Activated CD4-positive, alpha-beta T cell treated with anti-CD3 and anti-CD28 coated beads for 36 hours (primary cell): ENCODE data around the gene MKRN2OS. TPM values are rescaled to one million over a fixed set of nuclear protein-coding genes. Genes with fewer than 3 reads are reported as not detected.
A peak's percentile ranks its signal among the peaks of the same experiment; 100 is the strongest.

ENCODE experiments used
- ATAC-seq: fragments of 200-7000 bp; cut with Tn5 transposase; one replicate; pipeline ENCODE4 v1.10.0; 2021; ENCODE audit warnings: mild to moderate bottlenecking, moderate library complexity
- CTCF ChIA-PET: fragments of 350-600 bp; sonication (Branson Sonifier 250); formaldehyde crosslinking; loops from one replicate; lab custom pipeline; 2021; ENCODE audit warnings: antibody characterized with exemption; lab: Charles Lee
- POLR2A ChIA-PET: fragments of 350-600 bp; sonication (Branson Sonifier 250); formaldehyde crosslinking; loops from one replicate; lab custom pipeline; 2021; ENCODE audit warnings: antibody characterized with exemption, inconsistent platforms; lab: Charles Lee
- DNase-seq: peaks from one replicate; pipeline ENCODE4 v3.0.0-alpha.2; 2020
- H3K27ac Mint-ChIP-seq: one replicate; pipeline ENCODE4 v1.8.0; 2021; ENCODE audit warnings: mixed read lengths
- H3K27me3 Mint-ChIP-seq: one replicate; pipeline ENCODE4 v1.8.0; 2021; ENCODE audit warnings: mixed read lengths
- H3K36me3 Mint-ChIP-seq: one replicate; pipeline ENCODE4 v1.8.0; 2021; ENCODE audit warnings: low read depth, mixed read lengths
- H3K4me1 Mint-ChIP-seq: one replicate; pipeline ENCODE4 v1.8.0; 2021; ENCODE audit warnings: mixed read lengths
- H3K4me3 Mint-ChIP-seq: one replicate; pipeline ENCODE4 v1.8.0; 2021; ENCODE audit warnings: mild to moderate bottlenecking, moderate library complexity, mixed read lengths
- H3K9me3 Mint-ChIP-seq: one replicate; pipeline ENCODE4 v1.8.0; 2021; ENCODE audit warnings: low read depth, mixed read lengths
- intact Hi-C, 2 experiments: fragments of 100-400 bp; cut with DNase I in 1 of 2; cut with micrococcal nuclease in 1 of 2; formaldehyde crosslinking; loops; one replicate each; pipeline versions ENCODE4 v1.14.2 to v1.15.1; 2022 to 2024; cut with DNase I, micrococcal nuclease
- total RNA-seq, 2 experiments: library from RNA; stranded (reverse); gene quantifications; one replicate each; pipeline ENCODE4 v1.2.3, GENCODE V29; 2021

Gene MKRN2OS, protein sequence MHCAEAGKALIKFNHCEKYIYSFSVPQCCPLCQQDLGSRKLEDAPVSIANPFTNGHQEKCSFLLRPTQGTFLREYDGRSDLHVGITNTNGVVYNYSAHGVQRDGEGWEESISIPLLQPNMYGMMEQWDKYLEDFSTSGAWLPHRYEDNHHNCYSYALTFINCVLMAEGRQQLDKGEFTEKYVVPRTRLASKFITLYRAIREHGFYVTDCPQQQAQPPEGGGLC
- not detected for total RNA-seq

DNA sequence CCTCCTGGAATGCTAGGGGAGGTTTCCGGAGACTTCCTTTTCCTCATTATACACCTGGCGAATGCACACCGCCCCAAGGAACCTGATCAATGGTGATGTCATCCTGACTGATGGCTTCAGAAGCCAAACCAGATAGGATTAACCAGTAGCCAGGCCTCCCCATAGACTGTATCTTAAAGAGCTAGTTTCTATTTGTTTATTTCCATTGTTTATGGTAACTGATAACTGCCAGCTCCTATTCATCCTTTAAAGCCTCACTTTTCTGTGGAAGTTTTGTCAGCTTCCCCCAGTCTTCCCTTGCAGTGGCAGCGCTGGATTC lies at the start of gene MKRN2OS:
Gene MKRN2OS (minus strand): TSS at position 27 of the 319 bp plus-strand sequence. CDS start 35 bp downstream, outside the sequence.
- Mint-ChIP-seq H3K27me3 (peaks cover 2% of the 10 kb centered on the region), H3K4me1 (no peaks in the 10 kb centered on the region), H3K9me3 (no peaks in the 10 kb centered on the region), H3K27ac (no peak within 1 kb of the TSS), H3K36me3 (no peaks in the 10 kb centered on the region), H3K4me3 (no peak within 1 kb of the TSS)
- ATAC-seq (no peak), DNase-seq (no peak)
- intact Hi-C loops, result no loop called here
- ChIA-PET CTCF (interaction anchor here (0.7 kb wide), 2 partner anchors 118 to 452 kb away, joined by 3 read pairs; no protein-coding TSS in a partner anchor), POLR2A (no interaction called here)

DNA sequence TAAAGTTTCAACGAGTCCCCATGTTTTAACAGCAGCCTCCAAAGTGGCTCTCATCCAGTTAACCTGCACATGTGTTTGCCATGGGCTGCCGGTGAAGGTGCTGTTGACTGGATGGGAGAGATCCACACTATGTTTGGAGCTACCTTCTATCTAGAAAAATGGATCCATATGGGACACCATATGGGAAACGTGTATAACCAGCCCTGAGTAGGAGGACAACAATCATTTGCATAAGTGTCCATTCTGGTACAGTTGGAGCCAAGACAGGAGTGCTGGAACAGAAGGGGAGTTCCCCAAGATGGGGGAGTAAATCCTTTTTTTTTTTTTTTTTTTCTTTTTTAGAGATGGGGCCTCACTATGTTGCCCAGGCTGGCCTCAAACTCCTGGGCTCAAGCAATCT lies 48.2 kb upstream of the MKRN2OS start:
- peak overlapping the region; percentile 59 for H3K27ac Mint-ChIP-seq
- no peaks in the 10 kb centered on the region for H3K4me1 Mint-ChIP-seq
- H3K9me3 Mint-ChIP-seq, result no peaks in the 10 kb centered on the region
- no peak overlapping the region for H3K4me3 Mint-ChIP-seq
- H3K36me3 Mint-ChIP-seq, result peaks cover 56% of the 10 kb centered on the region
- DNase-seq (no peak), ATAC-seq (no peak)
- intact Hi-C loops, result no loop called here
- CTCF ChIA-PET, result interaction anchor here (2.0 kb wide), 1 partner anchor 13 kb away, joined by 7 read pairs; no protein-coding TSS in a partner anchor
- H3K27me3 Mint-ChIP-seq, result no peaks in the 10 kb centered on the region
- POLR2A ChIA-PET, result no interaction called here

- Mint-ChIP-seq H3K27me3 (no peaks in the 10 kb centered on the region), H3K9me3 (no peaks in the 10 kb centered on the region), H3K4me1 (no peaks in the 10 kb centered on the region), H3K4me3 (no peak overlapping the region), H3K36me3 (peaks cover 47% of the 10 kb centered on the region), H3K27ac (peak overlapping the region; percentile 37)
- intact Hi-C loops, result no loop called here
- CTCF ChIA-PET, result no interaction called here
- no peak for ATAC-seq
- POLR2A ChIA-PET, result no interaction called here
- DNase-seq, result no peak
These were observed 46.9 kb upstream of the MKRN2OS start for GRCh38 chr3:12591997-12592715.

GRCh38 chr3:12591456-12591855 lies 46.2 kb upstream of the MKRN2OS start:
- no peak for DNase-seq
- Mint-ChIP-seq H3K36me3 (peaks cover 41% of the 10 kb centered on the region), H3K4me1 (no peaks in the 10 kb centered on the region), H3K27ac (peak overlapping the region; percentile 47), H3K4me3 (no peak overlapping the region), H3K9me3 (no peaks in the 10 kb centered on the region), H3K27me3 (no peaks in the 10 kb centered on the region)
- intact Hi-C loops, result no loop called here
- POLR2A ChIA-PET, result no interaction called here
- CTCF ChIA-PET, result no interaction called here
- ATAC-seq, result no peak

DNA sequence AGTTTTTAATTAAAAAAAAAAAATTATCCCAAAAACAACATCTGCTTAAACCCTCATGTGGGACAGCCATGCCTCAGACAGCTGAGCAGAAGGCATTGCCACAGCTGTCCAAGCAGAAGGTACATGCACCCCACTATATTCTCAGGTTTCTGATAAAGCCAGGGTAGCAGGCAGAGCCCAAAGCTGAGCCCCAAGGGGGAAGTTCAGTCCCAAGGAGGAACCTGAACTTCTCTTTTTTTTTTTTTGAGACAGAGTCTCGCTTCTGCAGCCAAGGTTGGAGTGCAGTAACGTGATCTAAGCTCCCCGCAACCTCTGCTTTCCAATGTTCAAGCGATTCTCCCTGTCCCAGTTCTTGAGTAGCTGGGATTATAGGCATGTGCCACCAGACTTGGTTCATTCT lies 44.8 kb upstream of the MKRN2OS start:
- ChIA-PET POLR2A (no interaction called here), CTCF (no interaction called here)
- ATAC-seq, result no peak
- H3K27ac Mint-ChIP-seq, result no peak overlapping the region
- intact Hi-C loops, result no loop called here
- DNase-seq, result no peak
- H3K36me3 Mint-ChIP-seq, result peaks cover 40% of the 10 kb centered on the region
- no peak overlapping the region for H3K4me3 Mint-ChIP-seq
- H3K4me1 Mint-ChIP-seq, result no peaks in the 10 kb centered on the region
- H3K9me3 Mint-ChIP-seq, result no peaks in the 10 kb centered on the region
- H3K27me3 Mint-ChIP-seq, result no peaks in the 10 kb centered on the region

DNA sequence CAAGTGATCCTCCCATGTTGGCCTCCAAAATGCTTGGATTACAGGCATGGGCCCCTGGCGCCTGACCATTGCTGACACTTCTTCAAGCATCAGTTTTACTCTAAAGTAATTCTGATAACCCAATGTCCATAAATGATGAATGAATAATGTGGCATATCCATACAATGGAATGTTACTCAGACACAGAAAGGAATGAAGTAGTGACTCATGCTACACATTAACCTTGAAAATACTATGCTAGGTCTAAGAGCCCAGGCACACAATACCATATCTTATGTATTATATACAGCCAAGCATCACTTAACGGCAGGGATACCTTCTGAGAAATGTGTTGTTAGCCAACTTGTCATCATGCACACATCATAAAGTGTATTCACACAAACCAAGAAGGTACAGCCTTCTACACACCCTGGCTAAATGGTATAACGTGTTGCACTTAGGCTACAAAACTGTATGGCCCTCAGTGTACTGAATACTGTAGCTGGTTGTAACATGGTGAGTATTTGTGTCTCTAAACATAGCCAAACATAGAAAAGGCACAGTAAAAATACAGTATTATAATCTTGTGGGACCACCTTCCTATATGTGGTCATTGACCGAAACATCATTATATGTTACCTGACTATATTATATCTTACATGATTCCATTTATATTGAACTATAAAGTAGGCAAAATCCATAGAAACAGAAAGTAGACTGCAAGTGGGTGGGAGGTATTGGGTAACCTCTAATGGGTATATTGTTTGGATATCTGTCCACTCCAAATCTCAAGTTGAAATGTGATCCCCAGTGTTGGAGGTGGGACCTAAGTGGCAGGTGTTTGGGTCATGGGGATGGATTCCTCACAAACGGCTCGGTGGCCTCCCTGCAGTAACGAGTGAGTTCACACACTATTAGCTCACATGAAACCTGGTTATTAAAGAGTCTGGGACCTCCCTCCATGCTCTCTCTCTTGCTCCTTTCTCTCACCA lies 43.0 kb upstream of the MKRN2OS start:
- POLR2A ChIA-PET, result no interaction called here
- ATAC-seq, result peak; percentile 23

GRCh38 chr3:12586403-12586802 lies 41.1 kb upstream of the MKRN2OS start:
- POLR2A ChIA-PET, result no interaction called here
- peaks cover 39% of the 10 kb centered on the region for H3K36me3 Mint-ChIP-seq

More for the DNA sequence above, 43.0 kb upstream of the MKRN2OS start:
- intact Hi-C loops, result no loop called here
- DNase-seq, result no peak
- H3K27me3 Mint-ChIP-seq, result no peaks in the 10 kb centered on the region
- H3K36me3 Mint-ChIP-seq, result peaks cover 47% of the 10 kb centered on the region
- CTCF ChIA-PET, result interaction anchor here (0.6 to 1.6 kb wide), 3 partner anchors 10 to 116 kb away, joined by 3 to 5 read pairs (median 3); no protein-coding TSS in a partner anchor
- H3K9me3 Mint-ChIP-seq, result no peaks in the 10 kb centered on the region
- no peak overlapping the region for H3K4me3 Mint-ChIP-seq
- H3K27ac Mint-ChIP-seq, result peak overlapping the region; percentile 37
- H3K4me1 Mint-ChIP-seq, result no peaks in the 10 kb centered on the region

GRCh38 chr3:12585970-12586369 lies 40.7 kb upstream of the MKRN2OS start:
- Mint-ChIP-seq H3K4me1 (no peaks in the 10 kb centered on the region), H3K4me3 (no peak overlapping the region), H3K27ac (no peak overlapping the region), H3K36me3 (peaks cover 39% of the 10 kb centered on the region), H3K27me3 (no peaks in the 10 kb centered on the region), H3K9me3 (no peaks in the 10 kb centered on the region)
- intact Hi-C loops, result no loop called here
- no peak for DNase-seq
- POLR2A ChIA-PET, result no interaction called here
- CTCF ChIA-PET, result no interaction called here
- ATAC-seq, result no peak

More at GRCh38 chr3:12586403-12586802, 41.1 kb upstream of the MKRN2OS start:
- Mint-ChIP-seq H3K9me3 (no peaks in the 10 kb centered on the region), H3K4me1 (no peaks in the 10 kb centered on the region), H3K27ac (no peak overlapping the region), H3K27me3 (no peaks in the 10 kb centered on the region), H3K4me3 (no peak overlapping the region)
- DNase-seq (no peak), ATAC-seq (no peak)
- CTCF ChIA-PET, result interaction anchor here (1.6 kb wide), 1 partner anchor 8 kb away, joined by 5 read pairs; no protein-coding TSS in a partner anchor
- intact Hi-C loops, result no loop called here

DNA sequence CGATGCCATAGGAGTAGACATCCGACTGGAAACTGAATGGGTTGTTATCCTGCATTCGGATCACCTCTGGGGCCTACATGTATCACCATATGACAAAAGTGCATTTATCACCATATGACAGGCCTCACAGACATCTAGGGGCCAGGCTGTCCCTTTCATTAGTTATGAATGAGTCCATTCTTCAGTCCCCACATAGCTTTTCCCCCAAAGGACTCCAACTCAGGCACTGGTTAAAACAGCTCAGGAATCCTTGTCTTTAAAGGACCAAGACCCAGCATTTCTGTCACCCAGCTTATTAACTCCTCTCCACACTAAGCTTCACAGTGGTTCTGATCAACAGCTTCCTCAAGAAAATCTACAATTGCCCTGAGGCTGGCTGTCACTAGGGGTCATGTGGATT lies 39.9 kb upstream of the MKRN2OS start:
- POLR2A ChIA-PET, result interaction anchor here (0.8 kb wide), 1 partner anchor 14 kb away, joined by 3 read pairs; no protein-coding TSS in a partner anchor
- CTCF ChIA-PET, result no interaction called here
- ATAC-seq (no peak), DNase-seq (no peak)
- H3K4me1 Mint-ChIP-seq, result no peaks in the 10 kb centered on the region
- intact Hi-C loops, result no loop called here
- no peak overlapping the region for H3K4me3 Mint-ChIP-seq
- H3K36me3 Mint-ChIP-seq, result peaks cover 42% of the 10 kb centered on the region
- H3K9me3 Mint-ChIP-seq, result no peaks in the 10 kb centered on the region
- H3K27ac Mint-ChIP-seq, result peak overlapping the region; percentile 16
- no peaks in the 10 kb centered on the region for H3K27me3 Mint-ChIP-seq

- ChIA-PET POLR2A (interaction anchor here (0.8 kb wide), 1 partner anchor 15 kb away, joined by 3 read pairs; no protein-coding TSS in a partner anchor), CTCF (no interaction called here)
- no peaks in the 10 kb centered on the region for H3K9me3 Mint-ChIP-seq
- no peaks in the 10 kb centered on the region for H3K4me1 Mint-ChIP-seq
- intact Hi-C loops, result no loop called here
- H3K27ac Mint-ChIP-seq, result no peak overlapping the region
- no peak overlapping the region for H3K4me3 Mint-ChIP-seq
- peaks cover 45% of the 10 kb centered on the region for H3K36me3 Mint-ChIP-seq
- no peaks in the 10 kb centered on the region for H3K27me3 Mint-ChIP-seq
- ATAC-seq (no peak), DNase-seq (no peak)
These were observed 38.8 kb upstream of the MKRN2OS start for GRCh38 chr3:12584083-12584482.

GRCh38 chr3:12583280-12583679 lies 38.0 kb upstream of the MKRN2OS start:
- intact Hi-C loops, result no loop called here
- CTCF ChIA-PET, result interaction anchor here (0.8 to 1.5 kb wide), 2 partner anchors 16 to 38 kb away, joined by 3 read pairs; no protein-coding TSS in a partner anchor
- POLR2A ChIA-PET, result no interaction called here
- no peak for ATAC-seq
- H3K27me3 Mint-ChIP-seq, result no peaks in the 10 kb centered on the region
- no peaks in the 10 kb centered on the region for H3K4me1 Mint-ChIP-seq
- no peak overlapping the region for H3K27ac Mint-ChIP-seq
- H3K4me3 Mint-ChIP-seq, result no peak overlapping the region
- no peak for DNase-seq
- H3K36me3 Mint-ChIP-seq, result peaks cover 45% of the 10 kb centered on the region
- H3K9me3 Mint-ChIP-seq, result no peaks in the 10 kb centered on the region
